GM12878 (cell line): ENCODE data around the gene CFAP44. TPM values are rescaled to one million over a fixed set of nuclear protein-coding genes. Genes with fewer than 3 reads are reported as not detected.
A peak's percentile ranks its signal among the peaks of the same experiment; 100 is the strongest.

Source experiments
- ATF2 ChIP-seq: IDR thresholded peaks from 2 replicates; pipeline ENCODE4 v1.6.1; 2012; ENCODE audit warnings: low read length, inconsistent platforms
- BRCA1 ChIP-seq: IDR thresholded peaks from 2 replicates; pipeline ENCODE4 v1.6.1; 2011; ENCODE audit warnings: low read depth, low read length, improper control_type of control experiment
- CBFB ChIP-seq: IDR thresholded peaks from 2 replicates; pipeline ENCODE4 v1.6.1; 2016; ENCODE audit warnings: antibody characterized with exemption, low read depth
- CHD2 ChIP-seq: IDR thresholded peaks from 2 replicates; pipeline ENCODE4 v1.6.1; 2011; ENCODE audit warnings: low read depth, low read length, improper control_type of control experiment, borderline replicate concordance
- CREB1 ChIP-seq: IDR thresholded peaks from 2 replicates; pipeline ENCODE4 v1.6.1; 2012; ENCODE audit warnings: low read depth, mild to moderate bottlenecking, inconsistent platforms
- DPF2 ChIP-seq: fragments of 450-650 bp; IDR thresholded peaks from 2 replicates; pipeline ENCODE4 v1.6.1; 2017; ENCODE audit warnings: mild to moderate bottlenecking
- EED ChIP-seq: sonication (generic); IDR thresholded peaks from 2 replicates; pipeline ENCODE4 v1.6.1; 2016; ENCODE audit warnings: antibody characterized with exemption, low read depth
- IRF4 ChIP-seq: IDR thresholded peaks from 2 replicates; pipeline ENCODE4 v1.6.1; 2011; ENCODE audit warnings: low read depth, low read length
- JUND ChIP-seq: IDR thresholded peaks from 2 replicates; pipeline ENCODE4 v1.6.1; 2012; ENCODE audit warnings: low read depth, mild to moderate bottlenecking, low read length, improper control_type of control experiment, moderate library complexity
- MAX ChIP-seq: IDR thresholded peaks from 2 replicates; pipeline ENCODE4 v1.6.1; 2012; ENCODE audit warnings: low read depth, low read length, improper control_type of control experiment
- MEF2B ChIP-seq: fragments of 450-650 bp; IDR thresholded peaks from 2 replicates; pipeline ENCODE4 v1.6.1; 2018; ENCODE audit warnings: mild to moderate bottlenecking, moderate library complexity; ENCODE audit not compliant: partially characterized antibody, poor library complexity, severe bottlenecking
- MYC ChIP-seq: IDR thresholded peaks from 2 replicates; pipeline ENCODE4 v1.6.1; 2011; ENCODE audit warnings: mild to moderate bottlenecking, low read length, moderate library complexity, inconsistent platforms; ENCODE audit not compliant: insufficient read depth, insufficient replicate concordance, insufficient read length, severe bottlenecking
- NRF1 ChIP-seq: conservative IDR thresholded peaks from 2 replicates; pipeline ENCODE4 v1.6.1; 2011; ENCODE audit warnings: mild to moderate bottlenecking, low read depth, low read length, improper control_type of control experiment
- POLR2A ChIP-seq: IDR thresholded peaks from 2 replicates; pipeline ENCODE4 v1.6.1; 2011; ENCODE audit warnings: low read depth, mild to moderate bottlenecking, low read length
- RBBP5 ChIP-seq: fragments of 200-600 bp; sonication (generic); conservative IDR thresholded peaks from 2 replicates; pipeline ENCODE4 v1.6.1; 2016
- TARDBP ChIP-seq: IDR thresholded peaks from 2 replicates; pipeline ENCODE4 v1.6.1; 2016; ENCODE audit warnings: borderline replicate concordance
- ZBED1 ChIP-seq: IDR thresholded peaks from 2 replicates; pipeline ENCODE4 v1.6.1; 2016; ENCODE audit warnings: borderline replicate concordance
- ZNF384 ChIP-seq: IDR thresholded peaks from 2 replicates; pipeline ENCODE4 v1.6.1; 2012; ENCODE audit warnings: low read depth, mild to moderate bottlenecking, low read length, improper control_type of control experiment, borderline replicate concordance
- polyA plus RNA-seq, 11 experiments: library from polyadenylated mRNA; depleted of rRNA in 4 of 11; unstranded in 6 of 11; stranded (reverse) in 5 of 11; fragments of >200 nt; fragmentation: Nextera tagmentation in 4 of 11; fragmentation: Illumina TruSeq in 1 of 11; extraction: Ambion mirVana in 4 of 11; extraction: Trizol in 1 of 11; gene quantifications; 1 replicate in 1 of 11; 2 replicates in 10 of 11; pipeline versions ENCODE4 v1.2.1 to v1.2.3, GENCODE V29; 2011 to 2016; ENCODE audit warnings: inconsistent platforms in 2 of 11, missing spikeins in 2 of 11, low read depth in 1 of 11
- total RNA-seq, 4 experiments: library from RNA; depleted of rRNA in 3 of 4; stranded (reverse); fragments of >200 nt in 3 of 4; fragmentation: Illumina TruSeq in 1 of 4; extraction: Trizol in 1 of 4; gene quantifications; 2 replicates each; pipeline versions ENCODE4 v1.2.1 to v1.2.3, GENCODE V29; 2013 to 2021
- TF ChIP-seq, protein P1 (sequence below): fragments of 450-650 bp; IDR thresholded peaks from 2 replicates; pipeline ENCODE4 v1.6.1; 2017; ENCODE audit warnings: mild to moderate bottlenecking, moderate library complexity
- TF ChIP-seq, protein P2 (sequence below): fragments of 150-350 bp; IDR thresholded peaks from 2 replicates; pipeline ENCODE4 v1.6.1; 2016; ENCODE audit warnings: low read depth, low read length

Gene CFAP44
- total and polyA plus RNA-seq, 10 of the 15 experiments (the other 5 are each of a cell fraction or from before 2014, with no cell fraction given), result 0.76 to 5.9 (median 3.7) TPM

- TF ChIP-seq, protein P1, sequence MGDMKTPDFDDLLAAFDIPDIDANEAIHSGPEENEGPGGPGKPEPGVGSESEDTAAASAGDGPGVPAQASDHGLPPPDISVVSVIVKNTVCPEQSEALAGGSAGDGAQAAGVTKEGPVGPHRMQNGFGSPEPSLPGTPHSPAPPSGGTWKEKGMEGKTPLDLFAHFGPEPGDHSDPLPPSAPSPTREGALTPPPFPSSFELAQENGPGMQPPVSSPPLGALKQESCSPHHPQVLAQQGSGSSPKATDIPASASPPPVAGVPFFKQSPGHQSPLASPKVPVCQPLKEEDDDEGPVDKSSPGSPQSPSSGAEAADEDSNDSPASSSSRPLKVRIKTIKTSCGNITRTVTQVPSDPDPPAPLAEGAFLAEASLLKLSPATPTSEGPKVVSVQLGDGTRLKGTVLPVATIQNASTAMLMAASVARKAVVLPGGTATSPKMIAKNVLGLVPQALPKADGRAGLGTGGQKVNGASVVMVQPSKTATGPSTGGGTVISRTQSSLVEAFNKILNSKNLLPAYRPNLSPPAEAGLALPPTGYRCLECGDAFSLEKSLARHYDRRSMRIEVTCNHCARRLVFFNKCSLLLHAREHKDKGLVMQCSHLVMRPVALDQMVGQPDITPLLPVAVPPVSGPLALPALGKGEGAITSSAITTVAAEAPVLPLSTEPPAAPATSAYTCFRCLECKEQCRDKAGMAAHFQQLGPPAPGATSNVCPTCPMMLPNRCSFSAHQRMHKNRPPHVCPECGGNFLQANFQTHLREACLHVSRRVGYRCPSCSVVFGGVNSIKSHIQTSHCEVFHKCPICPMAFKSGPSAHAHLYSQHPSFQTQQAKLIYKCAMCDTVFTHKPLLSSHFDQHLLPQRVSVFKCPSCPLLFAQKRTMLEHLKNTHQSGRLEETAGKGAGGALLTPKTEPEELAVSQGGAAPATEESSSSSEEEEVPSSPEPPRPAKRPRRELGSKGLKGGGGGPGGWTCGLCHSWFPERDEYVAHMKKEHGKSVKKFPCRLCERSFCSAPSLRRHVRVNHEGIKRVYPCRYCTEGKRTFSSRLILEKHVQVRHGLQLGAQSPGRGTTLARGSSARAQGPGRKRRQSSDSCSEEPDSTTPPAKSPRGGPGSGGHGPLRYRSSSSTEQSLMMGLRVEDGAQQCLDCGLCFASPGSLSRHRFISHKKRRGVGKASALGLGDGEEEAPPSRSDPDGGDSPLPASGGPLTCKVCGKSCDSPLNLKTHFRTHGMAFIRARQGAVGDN, result peak; percentile 83
- TF ChIP-seq CREB1 (no peak), EED (no peak), DPF2 (no peak), ZBED1 (no peak), MYC (no peak), JUND (no peak), ATF2 (peak; percentile 52; the same call in 1 of the 2 replicates), CHD2 (no peak), ZNF384 (no peak), BRCA1 (no peak), RBBP5 (no peak), IRF4 (0 out of 2 replicates have a peak, but pooled peaks have one; percentile 39), CBFB (no peak), POLR2A (no peak), TARDBP (no peak), NRF1 (no peak), MAX (peak; percentile 48; the same call in 1 of the 2 replicates), MEF2B (peak; percentile 79)
- TF ChIP-seq, protein P2, sequence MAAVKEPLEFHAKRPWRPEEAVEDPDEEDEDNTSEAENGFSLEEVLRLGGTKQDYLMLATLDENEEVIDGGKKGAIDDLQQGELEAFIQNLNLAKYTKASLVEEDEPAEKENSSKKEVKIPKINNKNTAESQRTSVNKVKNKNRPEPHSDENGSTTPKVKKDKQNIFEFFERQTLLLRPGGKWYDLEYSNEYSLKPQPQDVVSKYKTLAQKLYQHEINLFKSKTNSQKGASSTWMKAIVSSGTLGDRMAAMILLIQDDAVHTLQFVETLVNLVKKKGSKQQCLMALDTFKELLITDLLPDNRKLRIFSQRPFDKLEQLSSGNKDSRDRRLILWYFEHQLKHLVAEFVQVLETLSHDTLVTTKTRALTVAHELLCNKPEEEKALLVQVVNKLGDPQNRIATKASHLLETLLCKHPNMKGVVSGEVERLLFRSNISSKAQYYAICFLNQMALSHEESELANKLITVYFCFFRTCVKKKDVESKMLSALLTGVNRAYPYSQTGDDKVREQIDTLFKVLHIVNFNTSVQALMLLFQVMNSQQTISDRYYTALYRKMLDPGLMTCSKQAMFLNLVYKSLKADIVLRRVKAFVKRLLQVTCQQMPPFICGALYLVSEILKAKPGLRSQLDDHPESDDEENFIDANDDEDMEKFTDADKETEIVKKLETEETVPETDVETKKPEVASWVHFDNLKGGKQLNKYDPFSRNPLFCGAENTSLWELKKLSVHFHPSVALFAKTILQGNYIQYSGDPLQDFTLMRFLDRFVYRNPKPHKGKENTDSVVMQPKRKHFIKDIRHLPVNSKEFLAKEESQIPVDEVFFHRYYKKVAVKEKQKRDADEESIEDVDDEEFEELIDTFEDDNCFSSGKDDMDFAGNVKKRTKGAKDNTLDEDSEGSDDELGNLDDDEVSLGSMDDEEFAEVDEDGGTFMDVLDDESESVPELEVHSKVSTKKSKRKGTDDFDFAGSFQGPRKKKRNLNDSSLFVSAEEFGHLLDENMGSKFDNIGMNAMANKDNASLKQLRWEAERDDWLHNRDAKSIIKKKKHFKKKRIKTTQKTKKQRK, result no peak
Measured at GRCh38 chr3:113423699-113424098, 17.6 kb downstream of the CFAP44 start (continued).
